ENCODE data around the gene CETP. TPM values are rescaled to one million over a fixed set of nuclear protein-coding genes. Genes with fewer than 3 reads are reported as not detected.
A peak's percentile ranks its signal among the peaks of the same experiment; 100 is the strongest.
"Not testable (repeated sequence)": the region's sequence is repeated elsewhere in the genome, so short reads cannot be mapped to it uniquely, and the experiment has no call there.

CETP gene
- polyA plus RNA-seq, 1 donor, result 10.2 TPM

DNA sequence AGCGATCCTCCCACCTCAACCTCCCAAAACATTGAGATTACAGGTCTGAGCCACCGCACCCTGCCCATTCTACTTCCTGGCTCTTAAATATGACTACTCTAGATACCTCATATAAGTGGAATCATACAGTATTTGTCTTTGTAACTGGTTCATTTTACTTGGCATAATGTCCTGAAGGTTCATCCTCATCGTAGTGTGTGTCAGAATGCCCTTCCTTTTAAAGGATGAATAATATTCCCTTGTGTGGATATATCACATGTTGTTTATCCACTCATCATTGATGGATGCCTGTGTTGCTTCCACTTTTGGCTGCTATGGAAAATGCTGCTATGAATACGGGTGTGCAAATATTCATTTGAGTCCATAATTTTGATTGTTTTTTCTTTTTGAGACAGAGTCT, 5.7 kb upstream of the CETP start:
- no peak for DNase-seq

- no peak for DNase-seq
These were observed 5.0 kb upstream of the CETP start for GRCh38 chr16:56956756-56957155.

GRCh38 chr16:56960681-56961281, 969 bp upstream of the CETP start:
- no peak for DNase-seq

GRCh38 chr16:56961386-56961785, 364 bp upstream of the CETP start:
- DNase-seq, result peak; percentile 21

- DNase-seq, result peak; percentile 70
These were observed 2.7 kb downstream of the CETP start for GRCh38 chr16:56964243-56965148.

DNA sequence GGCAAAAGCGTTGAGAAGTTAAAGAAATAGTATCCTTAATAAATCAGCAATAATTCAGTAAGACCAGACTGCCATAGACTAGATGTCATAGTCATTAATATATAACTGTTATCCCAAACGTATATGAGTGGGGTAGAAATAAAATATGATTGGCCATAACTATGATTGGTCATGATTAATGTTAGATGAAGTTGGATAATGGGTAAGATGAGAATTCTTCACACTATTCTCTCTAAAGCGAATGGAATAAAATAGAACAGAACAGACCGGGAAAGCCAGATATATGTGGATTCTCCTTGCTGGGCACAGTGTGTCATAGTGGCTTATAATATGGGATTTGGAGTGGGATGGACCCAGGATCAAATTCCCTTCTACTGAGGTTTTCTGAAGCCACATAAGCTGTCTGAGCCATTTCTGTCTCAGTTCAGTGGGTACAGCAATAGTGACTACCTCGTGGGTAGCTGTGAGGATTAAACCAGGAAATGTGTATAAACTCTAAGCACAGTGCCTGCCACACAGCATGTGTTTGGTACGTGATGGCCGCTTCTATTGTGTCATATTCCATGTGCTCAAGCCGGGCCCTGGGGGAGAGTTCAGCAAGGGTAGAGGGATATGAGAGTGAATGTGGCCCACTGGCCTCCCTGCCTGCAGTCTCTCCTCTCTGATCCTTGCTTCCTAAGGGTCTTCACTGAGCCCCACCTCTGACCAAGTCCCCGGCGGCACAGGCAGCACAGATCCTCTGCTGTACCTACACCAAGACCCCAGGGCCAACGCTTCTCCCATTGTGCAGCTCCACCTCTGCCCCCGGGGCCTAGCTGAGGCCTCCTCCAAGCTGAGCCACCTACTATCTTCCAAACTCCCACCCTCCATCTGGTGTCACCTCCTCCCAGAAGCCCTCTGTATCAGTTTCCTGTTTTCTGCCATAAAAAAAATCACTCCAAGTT, 3.7 kb downstream of the CETP start:
- no peak for DNase-seq

- DNase-seq, result peak; percentile 47
These were observed 4.3 kb downstream of the CETP start for GRCh38 chr16:56966093-56966475.

DNA sequence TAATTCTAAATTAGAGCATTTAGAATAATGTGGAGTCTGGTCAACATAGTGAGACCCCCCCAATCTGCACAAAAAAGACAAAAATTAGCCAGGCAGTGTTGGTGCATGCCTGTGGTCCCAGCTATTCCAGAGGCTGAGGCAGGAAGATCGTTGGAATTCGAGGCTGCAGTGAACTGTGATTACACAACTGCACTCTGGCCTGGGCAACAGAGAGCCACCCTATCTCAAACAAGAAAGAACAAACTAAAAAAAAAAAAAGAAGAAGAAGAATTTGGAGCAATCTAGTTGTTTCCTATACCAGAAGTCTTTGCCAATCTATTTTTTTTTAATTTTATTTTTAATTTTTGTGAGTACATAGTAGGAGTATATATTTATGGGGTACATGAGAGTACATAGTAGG, 6.0 kb downstream of the CETP start:
- no peak for DNase-seq

DNA sequence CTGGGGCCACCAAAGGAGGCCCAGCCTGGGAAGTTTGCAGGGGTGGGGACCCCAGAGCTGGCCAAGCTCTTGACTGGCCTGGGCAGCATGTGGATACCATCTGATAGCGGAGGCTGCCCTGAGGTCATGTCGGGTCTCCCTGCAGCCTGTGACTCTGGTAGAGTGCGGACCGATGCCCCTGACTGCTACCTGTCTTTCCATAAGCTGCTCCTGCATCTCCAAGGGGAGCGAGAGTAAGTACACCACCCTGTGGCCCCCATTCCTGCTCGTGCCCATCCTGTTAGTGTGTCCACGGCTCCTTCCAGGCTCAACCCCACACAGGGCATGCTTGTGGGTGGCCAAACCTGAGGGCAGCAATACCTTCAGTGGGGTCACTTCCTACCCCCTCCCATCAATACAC, 8.0 kb downstream of the CETP start:
- no peak for DNase-seq

- no peak for DNase-seq
These were observed 9.4 kb downstream of the CETP start for GRCh38 chr16:56970934-56971767.

DNA sequence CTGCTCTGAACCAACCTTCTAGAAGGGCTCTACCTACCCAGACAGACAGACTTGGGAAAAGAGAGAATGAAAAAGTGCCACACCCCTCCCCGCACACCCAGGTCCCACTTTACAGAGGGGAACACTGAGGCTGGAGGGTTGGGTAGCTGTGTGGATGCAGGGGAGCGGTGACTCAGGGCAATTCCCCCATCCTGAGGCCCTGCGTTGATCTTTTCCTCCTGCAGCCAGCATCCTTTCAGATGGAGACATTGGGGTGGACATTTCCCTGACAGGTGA, 10.0 kb downstream of the CETP start:
- DNase-seq, result no peak

DNA sequence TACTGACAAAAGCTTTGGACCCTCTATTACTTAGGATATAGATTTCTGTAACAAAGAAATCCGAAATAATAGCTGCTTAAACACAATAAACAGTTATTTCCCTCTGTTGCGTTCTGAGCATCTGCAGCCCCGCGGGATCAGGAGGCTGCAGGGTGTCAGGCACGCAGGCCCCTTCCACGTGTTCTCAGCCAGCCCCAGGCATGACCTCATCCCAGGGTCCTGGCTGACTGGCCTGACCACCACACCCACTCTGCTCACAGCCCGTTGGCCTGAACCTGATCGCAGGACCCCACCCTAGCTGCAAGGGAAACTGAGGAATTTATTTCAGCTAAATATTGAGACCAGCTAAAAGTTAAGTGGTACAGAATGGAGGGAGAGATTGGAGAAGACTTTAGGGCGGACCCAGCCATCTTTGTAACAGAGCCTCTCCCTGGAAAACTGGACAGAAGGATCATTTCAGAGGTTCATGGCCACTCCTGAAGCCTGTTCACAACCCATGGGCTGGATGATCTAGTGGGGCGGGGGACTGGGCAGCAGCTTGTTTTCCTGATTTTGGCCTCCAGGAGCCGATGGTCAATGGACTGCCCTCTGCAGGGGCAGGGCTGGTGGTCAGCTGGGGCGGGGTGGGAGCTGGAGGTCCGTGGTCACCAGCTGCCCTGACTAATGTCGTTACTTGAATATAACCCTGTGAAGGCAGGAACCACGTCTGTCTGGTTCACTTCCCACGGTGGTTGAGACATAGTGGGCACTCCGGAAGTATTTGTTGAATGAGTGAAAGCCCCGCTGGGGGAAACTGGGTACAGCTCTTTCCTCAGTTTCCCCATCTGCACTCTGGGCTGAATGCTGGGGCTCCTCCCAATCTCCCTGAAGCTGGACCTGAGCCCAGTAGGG, 10.9 kb downstream of the CETP start:
- no peak for DNase-seq

DNA sequence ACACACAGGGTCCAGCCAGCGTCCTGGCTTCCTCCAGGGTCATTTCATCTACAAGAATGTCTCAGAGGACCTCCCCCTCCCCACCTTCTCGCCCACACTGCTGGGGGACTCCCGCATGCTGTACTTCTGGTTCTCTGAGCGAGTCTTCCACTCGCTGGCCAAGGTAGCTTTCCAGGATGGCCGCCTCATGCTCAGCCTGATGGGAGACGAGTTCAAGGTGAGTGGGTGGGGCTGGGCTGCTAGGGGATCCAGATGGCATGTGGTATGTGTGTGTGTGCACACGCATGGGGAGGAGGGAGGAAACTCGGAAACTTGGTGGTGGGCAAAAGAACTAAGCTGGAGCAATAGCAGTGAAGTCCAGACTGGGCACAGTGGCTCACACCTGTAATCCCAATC, 11.5 kb downstream of the CETP start:
- no peak for DNase-seq

GRCh38 chr16:56973899-56974298, 12.1 kb downstream of the CETP start:
- DNase-seq, result not testable (repeated sequence)

- no peak for DNase-seq
These were observed 13.0 kb downstream of the CETP start for GRCh38 chr16:56974549-56975300.

DNA sequence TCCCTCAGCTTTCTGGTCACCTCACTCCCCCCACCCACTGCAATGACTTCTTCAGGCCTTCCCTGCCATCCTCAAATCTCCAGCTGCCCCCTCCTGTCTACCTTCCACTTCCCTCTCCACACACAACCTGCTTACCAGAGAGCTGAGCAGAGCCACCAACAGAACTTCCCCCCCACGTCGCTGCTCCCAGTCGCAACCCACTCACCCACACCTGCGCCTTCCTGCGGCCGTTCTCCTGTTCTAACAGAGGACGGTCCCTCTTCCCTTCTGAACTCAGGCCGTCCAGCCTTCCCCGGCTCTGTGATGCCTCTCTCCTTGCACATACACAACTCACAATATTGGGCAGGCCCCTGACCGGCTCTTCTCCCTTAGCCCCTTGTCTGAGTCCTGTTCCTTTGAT, 14.0 kb downstream of the CETP start:
- no peak for DNase-seq

GRCh38 chr16:56977216-56977615, 15.5 kb downstream of the CETP start:
- DNase-seq, result no peak

DNA sequence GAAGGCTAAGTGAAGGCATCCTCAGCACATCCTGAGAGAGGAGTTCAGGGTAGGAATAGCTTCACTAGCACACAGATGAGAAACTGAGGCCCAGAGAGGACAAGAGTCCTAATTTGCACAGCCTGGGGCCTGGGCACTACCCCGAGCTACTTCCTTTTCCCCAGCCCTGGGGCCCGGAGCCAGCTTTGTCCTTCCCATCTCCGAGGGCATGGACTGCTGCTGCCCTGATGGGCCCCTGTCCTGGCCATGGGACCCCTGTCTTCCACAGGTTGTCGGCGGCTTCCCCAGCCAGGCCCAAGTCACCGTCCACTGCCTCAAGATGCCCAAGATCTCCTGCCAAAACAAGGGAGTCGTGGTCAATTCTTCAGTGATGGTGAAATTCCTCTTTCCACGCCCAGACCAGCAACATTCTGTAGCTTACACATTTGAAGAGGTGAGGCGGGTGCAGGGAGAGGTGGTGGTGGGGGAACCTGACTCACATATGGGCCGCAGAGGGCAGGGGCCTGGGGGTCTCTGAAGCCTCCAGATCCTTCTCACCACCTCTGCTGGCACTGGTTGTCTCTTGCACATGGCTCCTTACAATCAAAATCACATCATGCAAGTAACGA, 16.2 kb downstream of the CETP start:
- no peak for DNase-seq

DNA sequence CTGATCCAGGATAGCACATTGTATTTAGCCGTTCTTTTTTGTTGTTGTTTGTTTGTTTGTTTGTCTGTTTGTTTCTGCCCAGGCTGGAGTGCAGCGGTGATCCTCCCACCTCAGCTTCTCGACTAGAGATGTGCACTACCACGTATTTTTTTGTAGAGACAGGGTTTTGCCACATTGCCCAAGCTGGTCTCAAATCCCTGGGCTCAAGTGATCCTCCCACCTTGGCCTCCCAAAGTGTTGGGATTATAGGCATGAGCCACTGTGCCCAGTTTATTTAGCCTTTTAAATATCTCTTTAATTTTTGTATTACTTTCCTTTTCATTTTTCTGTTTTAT, 18.4 kb downstream of the CETP start:
- DNase-seq, result no peak
